ENCODE results near the gene NBPF20.
"Not testable (repeated sequence)": the region's sequence is repeated elsewhere in the genome, so short reads cannot be mapped to it uniquely, and the experiment has no call there.

NBPF20 gene

GRCh38 chr1:145425436-145426029 lies at the start of gene NBPF20:
Gene NBPF20, minus strand, starts transcription at chr1:145425603. Its CDS starts 20,331 bp downstream, at chr1:145405272.
- peak; percentile 91 to 97 (median 94) for DNase-seq

- not testable (repeated sequence) for DNase-seq
Measured at GRCh38 chr1:145474837-145475368, 49.5 kb upstream of the NBPF20 start.

- not testable (repeated sequence) for DNase-seq
Measured at GRCh38 chr1:145472731-145473130, 47.3 kb upstream of the NBPF20 start.

DNA sequence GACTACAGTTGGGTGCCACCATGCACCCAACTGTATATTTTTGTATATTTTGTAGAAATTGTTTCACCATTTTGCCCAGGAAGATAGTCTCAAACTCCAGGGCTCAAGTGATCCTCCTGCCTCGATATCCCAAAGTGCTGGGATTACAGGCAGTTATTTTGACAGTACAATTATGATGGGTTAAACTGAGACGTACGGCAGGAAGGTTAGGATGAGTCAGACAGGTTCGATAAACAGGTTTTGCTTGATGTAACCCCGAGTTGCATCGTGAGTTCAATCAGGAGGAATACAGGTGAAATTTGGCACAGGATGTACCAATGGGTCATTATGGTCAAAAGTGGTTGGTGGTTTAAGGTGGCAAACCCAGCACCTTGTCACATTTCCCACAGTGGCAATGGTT lies 46.0 kb upstream of the NBPF20 start:
- DNase-seq, result not testable (repeated sequence)

DNA sequence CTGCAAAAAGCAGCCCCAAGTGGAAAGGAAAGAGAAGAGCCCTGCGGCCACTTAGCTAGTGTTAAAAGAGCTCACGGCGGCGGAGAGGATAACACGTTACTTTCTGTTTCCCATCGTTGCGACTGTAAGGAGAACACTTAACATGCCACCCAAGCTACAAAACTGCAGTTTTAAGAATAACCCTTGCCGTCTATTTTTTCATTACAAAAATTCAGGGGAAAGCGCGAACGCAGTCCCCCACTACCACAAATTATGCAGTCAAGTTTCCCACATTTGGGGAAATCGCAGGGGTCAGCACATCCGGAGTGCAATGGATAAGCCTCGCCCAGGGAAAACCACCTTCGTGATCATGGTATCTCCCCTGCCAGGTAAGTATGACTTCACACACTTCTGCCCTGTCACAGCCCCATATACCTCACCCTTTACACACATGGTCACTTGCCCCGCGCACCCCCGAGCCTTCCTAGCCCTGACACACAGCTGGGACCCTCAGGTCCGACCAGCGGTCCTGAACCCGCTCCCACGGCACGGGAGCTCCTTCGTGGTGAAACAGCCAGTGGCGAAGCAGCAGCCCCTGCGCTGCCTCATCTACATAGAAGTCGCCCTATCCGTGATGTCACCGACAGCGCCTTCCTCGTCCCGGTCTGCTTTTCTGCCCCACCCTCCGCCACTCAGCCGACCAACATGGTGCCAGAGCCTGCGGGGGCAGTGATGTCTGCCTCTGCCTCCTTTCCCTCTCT lies 40.2 kb upstream of the NBPF20 start:
- peak; percentile 78 to 93 (median 86) for DNase-seq

GRCh38 chr1:145464708-145465336 lies 39.4 kb upstream of the NBPF20 start:
- DNase-seq, result not testable (repeated sequence)

DNA sequence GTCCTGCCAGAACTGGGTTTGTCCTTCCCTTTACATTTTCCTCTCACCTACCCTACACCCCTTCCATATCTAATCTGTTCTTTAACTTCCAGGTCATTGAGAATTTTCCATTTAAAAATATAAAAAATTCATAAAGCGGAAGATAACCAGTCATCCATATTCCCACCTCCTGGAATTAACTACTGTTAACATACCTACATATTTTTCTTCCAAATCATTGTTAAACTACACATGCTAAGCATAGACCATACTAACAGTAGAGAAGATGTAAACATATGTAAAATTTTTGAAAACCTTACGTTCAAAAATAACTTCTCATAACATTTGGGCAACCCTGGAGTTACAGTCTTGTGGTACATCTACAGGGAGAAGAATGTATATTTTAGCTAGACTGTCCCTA lies 38.6 kb upstream of the NBPF20 start:
- not testable (repeated sequence) for DNase-seq

DNA sequence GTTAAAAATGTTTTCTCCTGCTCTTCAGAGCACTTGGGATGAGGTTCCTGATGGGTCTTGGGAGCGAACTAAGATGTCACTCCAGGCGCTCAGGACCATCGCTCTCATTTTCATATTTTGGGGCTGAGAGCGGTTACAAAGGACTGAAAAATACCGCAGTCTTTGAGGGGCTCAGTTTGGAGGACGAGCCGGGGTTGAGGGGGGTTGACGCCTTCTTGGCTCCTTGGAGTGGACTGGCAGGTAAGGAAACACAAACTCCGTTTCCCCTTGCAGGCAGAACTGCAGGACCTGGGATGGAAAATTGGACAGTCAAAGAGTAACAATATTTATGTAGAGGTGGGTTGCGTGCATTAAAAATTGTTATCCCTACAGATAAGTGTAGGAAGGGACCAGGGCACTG lies 35.3 kb upstream of the NBPF20 start:
- DNase-seq, result not testable (repeated sequence)

DNA sequence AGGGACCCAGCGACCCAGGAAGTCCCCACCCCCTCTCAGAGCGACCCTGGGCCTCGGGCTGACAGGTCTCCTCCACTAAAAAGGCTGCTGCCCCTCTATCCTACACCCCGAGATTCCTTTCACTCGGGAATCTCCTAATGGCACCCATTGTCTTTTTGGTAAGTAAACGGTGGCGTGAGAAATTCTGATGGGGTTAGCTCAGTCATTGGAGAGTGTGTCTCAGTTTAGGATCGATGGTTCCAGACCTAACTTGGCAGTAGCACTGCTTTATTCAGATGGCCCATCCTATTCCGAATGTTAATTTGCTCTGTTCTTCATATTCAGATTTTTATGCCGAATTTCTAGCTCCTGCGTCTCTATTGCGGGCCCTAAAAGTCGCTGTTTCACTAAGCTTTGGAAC lies 34.6 kb upstream of the NBPF20 start:
- not testable (repeated sequence) for DNase-seq

DNA sequence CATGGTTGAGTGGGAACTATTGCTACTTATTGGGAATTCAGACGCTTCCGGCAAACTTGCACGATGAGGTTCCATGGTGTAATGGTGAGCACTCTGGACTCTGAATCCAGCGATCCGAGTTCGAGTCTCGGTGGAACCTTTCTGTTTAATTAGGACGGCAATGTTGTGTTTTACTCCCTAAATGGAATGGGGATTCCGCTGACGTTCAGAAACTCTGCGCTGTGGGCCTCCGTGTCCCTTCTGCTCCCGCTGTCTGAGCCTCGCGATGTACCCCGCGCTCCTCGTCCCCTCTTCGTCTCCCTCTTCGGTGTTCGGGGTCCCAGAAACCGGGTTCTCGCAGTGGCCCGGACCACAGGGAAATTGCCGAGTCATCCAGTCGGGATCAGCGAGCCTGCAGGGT lies 34.2 kb upstream of the NBPF20 start:
- not testable (repeated sequence) for DNase-seq

DNA sequence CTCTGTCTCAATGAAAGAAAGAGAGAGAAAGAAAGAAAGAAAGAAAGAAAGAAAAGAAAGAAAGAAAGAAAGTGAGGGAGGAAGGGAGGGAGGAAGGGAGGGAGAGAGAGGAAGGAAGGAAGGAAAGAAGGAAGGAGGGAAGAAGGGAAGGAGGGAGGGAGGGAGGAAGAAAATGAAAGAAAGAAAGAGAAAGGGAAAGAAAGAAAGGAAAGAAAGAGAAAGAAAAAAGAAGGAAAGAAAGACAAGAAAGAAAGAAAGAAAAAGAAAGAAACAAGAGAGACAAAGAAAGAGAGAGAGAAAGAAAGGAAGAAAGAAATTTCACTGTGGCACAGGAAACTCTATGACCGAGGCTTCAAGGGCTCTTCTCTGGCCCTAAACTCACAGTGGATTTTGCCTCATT lies 33.7 kb upstream of the NBPF20 start:
- DNase-seq, result not testable (repeated sequence)

- not testable (repeated sequence) for DNase-seq
Measured at GRCh38 chr1:145454824-145455177, 29.4 kb upstream of the NBPF20 start.

- not testable (repeated sequence) for DNase-seq
Measured at GRCh38 chr1:145453873-145454823, 28.7 kb upstream of the NBPF20 start.

DNA sequence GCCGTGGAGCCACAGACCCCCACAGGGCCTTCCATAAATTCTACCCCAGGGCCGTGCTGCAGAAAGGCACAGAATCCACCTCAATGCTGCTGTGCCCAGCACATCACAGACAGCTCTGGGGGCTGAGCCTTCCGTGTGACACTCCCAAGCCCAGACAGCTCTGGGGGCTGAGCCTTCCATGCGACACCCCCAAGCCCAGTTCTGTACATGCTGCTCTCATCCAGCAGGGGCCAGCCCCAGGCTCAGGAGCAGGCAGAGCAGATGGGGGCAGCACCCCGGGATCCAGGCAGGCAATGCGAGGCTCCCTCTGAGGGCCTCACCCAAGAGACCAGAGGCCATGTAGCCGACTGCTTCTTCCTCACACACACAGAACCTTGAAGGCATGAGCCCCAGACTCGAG lies 27.1 kb upstream of the NBPF20 start:
- not testable (repeated sequence) for DNase-seq

DNA sequence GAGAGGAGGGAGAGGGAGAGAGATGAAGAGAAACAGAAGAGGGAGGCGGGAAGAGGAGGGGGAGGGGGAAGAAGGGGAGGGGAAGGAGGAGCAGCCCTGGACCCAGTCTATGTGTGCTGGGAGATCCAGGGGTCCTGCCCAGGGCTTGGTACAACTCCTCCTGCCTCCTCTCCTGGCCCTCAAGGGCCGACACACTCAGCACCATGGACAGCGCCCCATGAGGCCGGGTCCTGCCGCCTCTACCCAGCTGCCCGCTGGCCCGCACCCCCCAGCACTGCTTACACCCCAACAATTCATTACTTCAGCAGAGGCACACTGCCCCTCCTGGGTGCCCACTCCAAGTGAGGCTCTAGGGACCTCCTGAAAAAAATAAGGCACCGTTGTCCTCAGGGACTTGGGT lies 26.5 kb upstream of the NBPF20 start:
- DNase-seq, result not testable (repeated sequence)

DNA sequence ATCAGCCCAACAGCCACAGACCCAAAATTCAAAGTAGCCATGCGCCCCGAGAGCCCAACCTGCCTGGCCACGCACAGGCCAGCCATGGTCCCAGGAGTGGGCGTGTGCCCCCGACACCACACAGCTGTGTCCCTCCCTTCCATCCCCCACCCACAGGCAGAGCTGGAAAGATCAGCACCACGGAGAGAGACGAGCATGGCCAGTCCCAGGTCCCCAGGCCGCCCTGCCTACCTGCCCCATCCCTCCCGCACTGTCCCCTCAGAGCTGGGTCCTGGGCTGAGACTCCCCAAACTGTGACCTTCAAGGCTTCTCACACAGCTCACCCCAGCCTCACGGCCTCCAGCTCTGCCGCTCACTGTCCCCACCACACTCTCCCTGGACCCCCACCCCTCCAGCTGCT lies 19.8 kb upstream of the NBPF20 start:
- not testable (repeated sequence) for DNase-seq

DNA sequence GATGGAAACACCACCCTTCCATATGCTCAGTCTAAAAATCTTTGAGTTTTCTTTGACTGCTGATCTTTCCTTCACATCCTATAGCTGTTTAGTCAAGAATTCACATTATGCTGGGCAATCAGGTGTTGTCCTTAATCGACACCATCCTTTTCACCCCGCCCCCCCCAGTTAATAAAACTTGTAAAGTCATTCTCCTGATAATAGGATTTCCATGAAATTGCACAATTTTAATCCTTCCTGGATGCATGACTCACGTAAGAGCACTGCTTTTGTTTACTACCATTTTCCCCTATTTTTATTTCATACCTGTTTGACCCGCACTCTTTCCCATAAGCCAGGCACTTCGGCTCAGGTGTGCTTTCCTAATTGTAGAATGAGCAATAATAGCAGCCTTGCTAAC lies 16.9 kb upstream of the NBPF20 start:
- DNase-seq, result not testable (repeated sequence)

DNA sequence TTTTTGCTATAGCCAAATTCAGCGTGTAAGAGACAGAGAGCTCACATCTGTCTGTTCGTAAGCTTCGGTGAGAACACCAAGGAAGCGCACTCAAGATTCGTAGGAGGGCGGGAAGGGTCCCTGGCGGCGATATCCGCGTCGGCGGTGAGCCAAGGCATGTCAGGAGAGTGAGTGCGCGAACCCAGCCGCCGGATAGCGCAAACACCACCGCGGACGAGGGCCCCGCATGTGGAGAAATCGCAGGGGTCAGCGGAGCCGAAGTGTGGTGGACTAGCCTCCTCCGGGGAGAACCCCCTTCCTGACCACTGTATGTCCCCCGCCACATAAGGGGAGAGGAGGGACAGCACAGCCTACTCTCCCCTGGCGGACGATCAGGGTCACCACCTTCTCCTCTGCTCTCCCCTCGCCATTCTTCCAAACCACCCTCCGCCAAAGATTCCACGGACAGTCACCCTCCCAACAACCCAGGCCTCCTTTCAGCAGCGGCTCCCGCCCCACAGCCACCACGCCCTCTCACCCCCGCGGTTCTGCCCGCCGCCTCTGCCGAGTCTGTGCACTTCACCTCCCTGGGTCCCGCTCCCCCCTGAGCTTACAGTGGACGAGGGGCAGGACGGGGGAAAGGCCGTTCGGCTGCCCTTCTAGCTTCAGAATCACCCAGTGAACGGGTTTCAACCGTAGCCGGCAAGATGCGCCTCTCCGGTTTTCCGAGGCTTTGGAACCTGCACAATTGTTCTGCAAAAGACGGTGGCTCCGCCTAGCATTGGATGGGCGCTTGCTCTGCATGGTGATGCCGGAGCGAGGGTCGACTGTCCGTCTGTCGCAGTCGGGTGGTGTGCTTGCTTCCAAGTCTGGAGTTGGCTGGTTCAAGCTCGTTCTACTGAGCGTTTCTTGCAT lies 6.2 kb upstream of the NBPF20 start:
- DNase-seq, result peak in 2 of 3 experiments; percentile 54 to 56

DNA sequence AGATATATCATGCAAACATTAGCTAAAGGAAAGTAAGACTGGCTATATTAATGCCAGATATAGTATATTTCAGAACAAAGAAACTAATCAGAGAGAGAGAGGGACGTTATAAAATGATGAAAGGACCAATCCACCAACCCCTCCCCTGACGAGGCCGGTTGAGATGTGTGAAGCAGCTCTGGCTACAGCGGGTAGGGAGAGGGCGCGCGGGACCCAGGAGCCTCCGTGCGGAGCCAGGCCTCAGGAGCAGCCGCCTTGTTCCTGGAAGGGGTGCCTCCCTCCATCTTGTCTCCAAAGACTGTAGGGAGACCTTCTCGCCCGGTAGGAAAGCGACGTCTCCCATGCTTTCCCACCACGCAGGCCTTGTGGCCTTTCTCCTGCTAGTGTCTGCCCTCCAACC lies 5.4 kb upstream of the NBPF20 start:
- peak in 2 of 3 experiments; percentile 4 to 48 for DNase-seq

GRCh38 chr1:145429329-145429728 lies 3.9 kb upstream of the NBPF20 start:
- not testable (repeated sequence) for DNase-seq

Measured in NCI-H1417 (cell line).